K562 (cell line): Measurements from ENCODE around the gene NMUR1. TPM values are rescaled to one million over a fixed set of nuclear protein-coding genes. Genes with fewer than 3 reads are reported as not detected.

Experiments used
- ATF1 ChIP-seq, 2 experiments: fragments of 450-650 bp in 1 of 2; IDR thresholded peaks; 2 replicates each; pipeline ENCODE4 v1.6.1; 2016; ENCODE audit warnings: missing compliant biosample characterization in 1 of 2, missing genetic modification characterization in 1 of 2
- BRD4 ChIP-seq: fragments of 200-600 bp; sonication (generic); IDR thresholded peaks from 2 replicates; pipeline ENCODE4 v1.6.1; 2017; ENCODE audit warnings: inconsistent platforms
- CXXC5 ChIP-seq: fragments of 250-450 bp; sonication (Bioruptor Pico); IDR thresholded peaks from 2 replicates; pipeline ENCODE4 v1.8.0; 2022; ENCODE audit warnings: inconsistent platforms, mild to moderate bottlenecking, moderate library complexity
- E2F6 ChIP-seq, 2 experiments: IDR thresholded peaks; 2 replicates each; pipeline ENCODE4 v1.6.1; 2011; ENCODE audit warnings: borderline replicate concordance in 1 of 2, control low read depth in 1 of 2, low read depth in 1 of 2, low read length in 1 of 2, mild to moderate bottlenecking in 1 of 2, mixed read lengths in 1 of 2, moderate library complexity in 1 of 2; ENCODE audit not compliant: insufficient read depth in 1 of 2, insufficient read length in 1 of 2, poor library complexity in 1 of 2, severe bottlenecking in 1 of 2; ENCODE audit errors: extremely low read depth in 1 of 2
- HIVEP1 ChIP-seq: fragments of 250-450 bp; sonication (Bioruptor Pico); IDR thresholded peaks from 2 replicates; pipeline ENCODE4 v1.4.0; 2020; ENCODE audit warnings: mild to moderate bottlenecking
- HMGN3 ChIP-seq: IDR thresholded peaks from 2 replicates; pipeline ENCODE4 v1.6.1; 2011; ENCODE audit warnings: borderline replicate concordance, low read depth, mild to moderate bottlenecking, mixed read lengths, low read length; ENCODE audit not compliant: insufficient read length; ENCODE audit errors: extremely low read depth
- L3MBTL2 ChIP-seq: fragments of 450-650 bp; IDR thresholded peaks from 2 replicates; pipeline ENCODE4 v1.6.1; 2016; ENCODE audit warnings: mild to moderate bottlenecking, moderate library complexity
- MYNN ChIP-seq, 2 experiments: sonication (generic); formaldehyde crosslinking in 1 of 2; IDR thresholded peaks; 2 replicates each; pipeline versions ENCODE4 v1.5.0 to v1.6.1; 2016 to 2020; ENCODE audit warnings: antibody characterized with exemption in 1 of 2, missing genetic modification reagents in 1 of 2
- NFATC3 ChIP-seq: fragments of 450-650 bp; IDR thresholded peaks from 2 replicates; pipeline ENCODE4 v1.6.1; 2017; ENCODE audit warnings: mild to moderate bottlenecking
- POLR2A ChIP-seq: fragments of 450-650 bp; conservative IDR thresholded peaks from 2 replicates; pipeline ENCODE4 v1.6.1; 2016
- POLR2AphosphoS5 ChIP-seq: IDR thresholded peaks from 2 replicates; pipeline ENCODE4 v1.6.1; 2011; ENCODE audit warnings: mild to moderate bottlenecking, low read depth, low read length, moderate library complexity; ENCODE audit not compliant: control insufficient read depth, insufficient read depth
- RAD21 ChIP-seq, 2 experiments: fragments of 250-450 bp in 1 of 2; fragments of 450-650 bp in 1 of 2; sonication (Bioruptor Pico) in 1 of 2; formaldehyde crosslinking in 1 of 2; IDR thresholded peaks in 1 of 2; conservative IDR thresholded peaks in 1 of 2; 2 replicates each; pipeline versions ENCODE4 v1.4.0 to v1.8.0; 2020 to 2022; ENCODE audit warnings: mild to moderate bottlenecking in 2 of 2, moderate library complexity in 1 of 2
- RB1 ChIP-seq: fragments of 450-650 bp; IDR thresholded peaks from 2 replicates; pipeline ENCODE4 v1.6.1; 2017; ENCODE audit warnings: low read depth, mild to moderate bottlenecking
- RBM25 ChIP-seq: fragments of 200-400 bp; formaldehyde crosslinking; IDR thresholded peaks from 2 replicates; pipeline ENCODE4 v1.6.1; 2018; ENCODE audit warnings: low read length, low read depth, moderate library complexity; ENCODE audit not compliant: severe bottlenecking
- SAFB ChIP-seq: fragments of 200-400 bp; formaldehyde crosslinking; IDR thresholded peaks from 2 replicates; pipeline ENCODE4 v1.6.1; 2017; ENCODE audit warnings: low read depth, low read length, borderline replicate concordance
- SPI1 ChIP-seq: IDR thresholded peaks from 2 replicates; pipeline ENCODE4 v1.6.1; 2011; ENCODE audit warnings: low read depth, low read length, control low read depth, borderline replicate concordance
- TAF9B ChIP-seq: fragments of 450-650 bp; IDR thresholded peaks from 2 replicates; pipeline ENCODE4 v1.6.1; 2018; ENCODE audit warnings: mild to moderate bottlenecking; ENCODE audit not compliant: partially characterized antibody
- ZEB2 ChIP-seq: fragments of 450-650 bp; IDR thresholded peaks from 2 replicates; pipeline ENCODE4 v1.6.1; 2016
- ZNF407 ChIP-seq: fragments of 450-650 bp; IDR thresholded peaks from 2 replicates; pipeline ENCODE4 v1.6.1; 2016; ENCODE audit warnings: low read depth
- polyA plus RNA-seq, 8 experiments: library from polyadenylated mRNA; depleted of rRNA in 4 of 8; stranded (reverse) in 5 of 8; unstranded in 3 of 8; fragments of >200 nt; fragmentation: Nextera tagmentation in 2 of 8; fragmentation: Illumina TruSeq in 1 of 8; extraction: Ambion mirVana in 2 of 8; extraction: Trizol in 1 of 8; gene quantifications; 2 replicates each; pipeline versions ENCODE4 v1.2.1 to v1.2.3, GENCODE V29; 2011 to 2014; ENCODE audit warnings: inconsistent platforms in 1 of 8, missing spikeins in 1 of 8
- total RNA-seq, 7 experiments: library from RNA; depleted of rRNA in 6 of 7; stranded (reverse); fragments of >200 nt in 6 of 7; fragmentation: Illumina TruSeq in 2 of 7; extraction: Trizol in 2 of 7; gene quantifications; 2 replicates each; pipeline versions ENCODE4 v1.2.1 to v1.2.3, GENCODE V29; 2011 to 2021; ENCODE audit warnings: low replicate concordance in 1 of 7

NMUR1 gene
- total and polyA plus RNA-seq, 9 of the 15 experiments (the other 6 are each of a cell fraction or from before 2014, with no cell fraction given), result 0.01 to 0.27 (median 0.15) TPM

DNA sequence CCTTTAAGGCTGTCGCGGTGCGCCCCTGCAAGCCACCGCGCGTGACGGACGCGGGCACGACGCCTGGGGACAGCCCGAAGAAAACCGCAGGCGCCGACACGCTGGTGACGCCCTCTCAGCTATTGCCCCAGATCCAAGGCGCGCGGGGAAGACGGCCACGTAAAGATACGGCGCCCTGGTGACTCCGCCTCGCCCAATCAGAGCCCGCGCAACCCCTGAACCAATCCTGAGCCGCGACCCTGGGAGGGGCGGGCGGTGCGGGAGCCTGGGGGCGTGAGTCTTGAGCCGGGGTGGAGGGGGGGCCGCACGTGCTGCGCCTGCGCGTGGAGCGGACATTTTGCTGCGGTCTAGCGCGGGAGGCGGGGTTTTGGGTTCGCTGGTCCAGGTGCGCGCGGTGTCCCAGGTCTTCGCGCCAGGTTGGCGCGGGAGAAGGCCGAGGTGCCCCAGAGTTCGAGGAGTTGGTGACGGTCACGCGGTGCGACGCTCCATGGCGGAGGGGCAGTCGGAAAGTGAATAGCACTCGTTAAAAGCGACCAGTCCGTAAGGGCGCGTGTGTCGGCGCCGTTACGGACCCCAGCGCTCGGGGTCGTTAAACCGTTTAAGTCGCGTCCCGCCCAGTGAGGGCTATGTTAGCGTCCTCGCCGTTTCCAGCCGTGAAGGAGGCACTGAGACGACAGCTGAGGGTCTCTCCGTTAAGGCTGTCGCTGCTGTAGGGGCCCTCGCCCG is 15.9 kb downstream of the NMUR1 start (continued):
- TF ChIP-seq E2F6 (IDR thresholded peaks at IDR 0.05; ENCODE audit: borderline replicate concordance in 1 of 2, extremely low read depth in 1 of 2, insufficient read depth in 1 of 2, insufficient read length in 1 of 2, low read depth in 1 of 2, low read length in 1 of 2, poor library complexity in 1 of 2, severe bottlenecking in 1 of 2) (peak; percentile 83 to 89), BRD4 (0 out of 2 replicates have a peak, but pooled peaks have one; percentile 46), CXXC5 (CRISPR knock-in tag) (peak; percentile 86), RAD21 (CRISPR knock-in tag; conservative IDR thresholded peaks at IDR 0.05 in 1 of 2, IDR thresholded peaks at IDR 0.05 in 1 of 2) (no peak), TAF9B (peak; percentile 60), SAFB (0 out of 2 replicates have a peak, but pooled peaks have one; percentile 38), POLR2A (peak; percentile 90), RBM25 (peak; percentile 40), HMGN3 (peak; percentile 18), ZNF407 (no peak), POLR2AphosphoS5 (peak; percentile 79), HIVEP1 (CRISPR knock-in tag) (0 out of 2 replicates have a peak, but pooled peaks have one; percentile 14), ZEB2 (peak; percentile 81), MYNN (IDR thresholded peaks at IDR 0.05) (0 out of 2 replicates have a peak, but pooled peaks have one; percentile 12), MYNN (CRISPR knock-in tag; IDR thresholded peaks at IDR 0.05) (no peak), NFATC3 (no peak), RB1 (peak; percentile 39), L3MBTL2 (peak; percentile 83), ATF1 (CRISPR knock-in tag; IDR thresholded peaks at IDR 0.05) (no peak), ATF1 (tag; IDR thresholded peaks at IDR 0.05) (peak; percentile 92), SPI1 (no peak)
